ENCODE results near the gene MKS1.

DNA sequence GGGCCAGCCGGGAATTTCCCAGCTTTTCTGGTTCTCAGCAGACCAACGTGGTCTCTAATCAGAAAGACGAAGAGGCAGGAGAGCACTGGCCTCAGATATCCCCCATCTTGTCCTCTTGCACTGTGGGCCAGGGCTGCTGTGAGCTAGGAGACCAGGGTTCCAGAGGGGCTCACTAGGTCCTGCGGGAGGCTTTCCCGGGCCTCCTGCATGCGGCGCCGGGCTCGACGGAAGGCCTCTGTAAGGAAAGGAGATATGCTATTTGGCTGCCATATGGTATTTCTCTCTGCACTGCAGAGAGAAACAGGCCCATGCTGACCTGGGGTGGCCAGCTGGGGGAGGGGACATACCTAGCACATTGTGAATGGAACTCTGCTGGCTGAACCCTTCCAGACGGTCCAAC, 13.1 kb downstream of the MKS1 start:
- TF ChIP-seq, protein P1, sequence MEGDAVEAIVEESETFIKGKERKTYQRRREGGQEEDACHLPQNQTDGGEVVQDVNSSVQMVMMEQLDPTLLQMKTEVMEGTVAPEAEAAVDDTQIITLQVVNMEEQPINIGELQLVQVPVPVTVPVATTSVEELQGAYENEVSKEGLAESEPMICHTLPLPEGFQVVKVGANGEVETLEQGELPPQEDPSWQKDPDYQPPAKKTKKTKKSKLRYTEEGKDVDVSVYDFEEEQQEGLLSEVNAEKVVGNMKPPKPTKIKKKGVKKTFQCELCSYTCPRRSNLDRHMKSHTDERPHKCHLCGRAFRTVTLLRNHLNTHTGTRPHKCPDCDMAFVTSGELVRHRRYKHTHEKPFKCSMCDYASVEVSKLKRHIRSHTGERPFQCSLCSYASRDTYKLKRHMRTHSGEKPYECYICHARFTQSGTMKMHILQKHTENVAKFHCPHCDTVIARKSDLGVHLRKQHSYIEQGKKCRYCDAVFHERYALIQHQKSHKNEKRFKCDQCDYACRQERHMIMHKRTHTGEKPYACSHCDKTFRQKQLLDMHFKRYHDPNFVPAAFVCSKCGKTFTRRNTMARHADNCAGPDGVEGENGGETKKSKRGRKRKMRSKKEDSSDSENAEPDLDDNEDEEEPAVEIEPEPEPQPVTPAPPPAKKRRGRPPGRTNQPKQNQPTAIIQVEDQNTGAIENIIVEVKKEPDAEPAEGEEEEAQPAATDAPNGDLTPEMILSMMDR (IDR thresholded peaks at IDR 0.05; ENCODE audit: low read length): no peak
- TF ChIP-seq EZH2 (IDR thresholded peaks at IDR 0.05; ENCODE audit: borderline replicate concordance, low read length): no peak
